IPS-20b (cell line): ENCODE data around the gene GAK.
A peak's percentile ranks its signal among the peaks of the same experiment; 100 is the strongest.
"Not testable (repeated sequence)": the region's sequence is repeated elsewhere in the genome, so short reads cannot be mapped to it uniquely, and the experiment has no call there.

ENCODE experiments used
- H3K27ac ChIP-seq: one replicate; pipeline ENCODE4 v1.5.1; 2013; ENCODE audit warnings: low read length
- H3K27me3 ChIP-seq: 2 replicates; pipeline ENCODE4 v1.6.1; 2013; ENCODE audit warnings: mild to moderate bottlenecking, low read length, inconsistent platforms; ENCODE audit not compliant: insufficient read depth
- H3K36me3 ChIP-seq: 2 replicates; pipeline ENCODE4 v1.6.1; 2013; ENCODE audit warnings: low read depth, mild to moderate bottlenecking, inconsistent platforms, low read length, moderate library complexity; ENCODE audit not compliant: insufficient read depth
- H3K4me1 ChIP-seq: 2 replicates; pipeline ENCODE4 v1.6.1; 2013; ENCODE audit warnings: mild to moderate bottlenecking, control low read depth, inconsistent platforms, low read length, moderate library complexity; ENCODE audit not compliant: insufficient read depth
- H3K4me3 ChIP-seq: 2 replicates; pipeline ENCODE4 v1.5.1; 2013; ENCODE audit warnings: mild to moderate bottlenecking, low read length, inconsistent platforms
- H3K9ac ChIP-seq: 2 replicates; pipeline ENCODE4 v1.6.1; 2013; ENCODE audit warnings: low read depth, mild to moderate bottlenecking, inconsistent platforms, low read length, moderate library complexity
- H3K9me3 ChIP-seq: 2 replicates; pipeline ENCODE4 v1.6.1; 2013; ENCODE audit warnings: mild to moderate bottlenecking, low read depth, low read length, inconsistent platforms; ENCODE audit not compliant: insufficient read depth

The GAK gene

GRCh38 chr4:931960-932712 lies at the start of gene GAK, which contains the start of gene TMEM175:
Gene GAK (minus strand): TSS chr4:932316. CDS start chr4:932187, 129 bp downstream.
Gene TMEM175 (plus strand): TSS chr4:932460. CDS start chr4:947740, 15,280 bp downstream.
- H3K27ac ChIP-seq = peak within 1 kb of the TSS; percentile 77
- no peaks in the 10 kb centered on the region for H3K36me3 ChIP-seq
- no peaks in the 10 kb centered on the region for H3K9me3 ChIP-seq
- H3K9ac ChIP-seq = peak within 1 kb of the TSS; percentile 91; the same call in 1 of the 2 replicates
- H3K4me3 ChIP-seq = peak within 1 kb of the TSS; percentile 95
- no peaks in the 10 kb centered on the region for H3K27me3 ChIP-seq
- peaks cover 5% of the 10 kb centered on the region for H3K4me1 ChIP-seq

- H3K36me3 ChIP-seq = no peaks in the 10 kb centered on the region
- H3K4me3 ChIP-seq = no peak overlapping the region
- H3K9me3 ChIP-seq = no peaks in the 10 kb centered on the region
- no peaks in the 10 kb centered on the region for H3K4me1 ChIP-seq
- H3K27ac ChIP-seq = no peak overlapping the region
- H3K27me3 ChIP-seq = peaks cover 16% of the 10 kb centered on the region
- H3K9ac ChIP-seq = no peak overlapping the region
Observed at GRCh38 chr4:978957-979701, 47.0 kb upstream of the GAK start.

GRCh38 chr4:976016-976415 lies 43.9 kb upstream of the GAK start:
- not testable (repeated sequence) for H3K4me1 ChIP-seq, H3K9me3 ChIP-seq, H3K9ac ChIP-seq, H3K36me3 ChIP-seq, H3K4me3 ChIP-seq, H3K27ac ChIP-seq
- peaks cover 33% of the 10 kb centered on the region for H3K27me3 ChIP-seq

GRCh38 chr4:974668-975067 lies 42.6 kb upstream of the GAK start:
- H3K27me3 ChIP-seq = peaks cover 45% of the 10 kb centered on the region
- H3K4me3 ChIP-seq = no peak overlapping the region
- no peaks in the 10 kb centered on the region for H3K4me1 ChIP-seq
- no peaks in the 10 kb centered on the region for H3K36me3 ChIP-seq
- no peak overlapping the region for H3K27ac ChIP-seq
- H3K9me3 ChIP-seq = no peaks in the 10 kb centered on the region
- H3K9ac ChIP-seq = no peak overlapping the region

- no peak within 1 kb of the TSS for H3K9ac ChIP-seq
- peaks cover 51% of the 10 kb centered on the region for H3K27me3 ChIP-seq
- H3K4me3 ChIP-seq = peak within 1 kb of the TSS; percentile 66; the same call in 1 of the 2 replicates
- no peaks in the 10 kb centered on the region for H3K36me3 ChIP-seq
- H3K4me1 ChIP-seq = no peaks in the 10 kb centered on the region
- no peaks in the 10 kb centered on the region for H3K9me3 ChIP-seq
- no peak within 1 kb of the TSS for H3K27ac ChIP-seq
Observed at GRCh38 chr4:973431-974397, 41.6 kb upstream of the GAK start, which contains the start of gene DGKQ. Gene DGKQ (minus strand): TSS chr4:973569. CDS start chr4:973482, 87 bp downstream.

GRCh38 chr4:972651-973424 lies 40.7 kb upstream of the GAK start:
- H3K27ac ChIP-seq = no peak overlapping the region
- peak overlapping the region; percentile 66; the same call in 1 of the 2 replicates for H3K4me3 ChIP-seq
- no peaks in the 10 kb centered on the region for H3K9me3 ChIP-seq
- H3K4me1 ChIP-seq = no peaks in the 10 kb centered on the region
- H3K36me3 ChIP-seq = no peaks in the 10 kb centered on the region
- no peak overlapping the region for H3K9ac ChIP-seq
- H3K27me3 ChIP-seq = peaks cover 57% of the 10 kb centered on the region

GRCh38 chr4:971666-972500 lies 39.8 kb upstream of the GAK start:
- Histone ChIP-seq H3K36me3 (no peaks in the 10 kb centered on the region), H3K9me3 (no peaks in the 10 kb centered on the region), H3K4me1 (no peaks in the 10 kb centered on the region), H3K4me3 (no peak overlapping the region; the same call in 1 of the 2 replicates), H3K27ac (no peak overlapping the region), H3K27me3 (peaks cover 67% of the 10 kb centered on the region), H3K9ac (no peak overlapping the region)

- H3K4me3 ChIP-seq = no peak overlapping the region
- no peaks in the 10 kb centered on the region for H3K9me3 ChIP-seq
- no peak overlapping the region for H3K9ac ChIP-seq
- no peaks in the 10 kb centered on the region for H3K36me3 ChIP-seq
- peaks cover 67% of the 10 kb centered on the region for H3K27me3 ChIP-seq
- H3K27ac ChIP-seq = no peak overlapping the region
- H3K4me1 ChIP-seq = no peaks in the 10 kb centered on the region
Observed at GRCh38 chr4:970854-971520, 38.9 kb upstream of the GAK start.

GRCh38 chr4:970046-970745 lies 38.1 kb upstream of the GAK start:
- Histone ChIP-seq H3K27ac (no peak overlapping the region), H3K4me3 (no peak overlapping the region), H3K36me3 (no peaks in the 10 kb centered on the region), H3K9me3 (no peaks in the 10 kb centered on the region), H3K4me1 (no peaks in the 10 kb centered on the region), H3K9ac (no peak overlapping the region), H3K27me3 (peaks cover 67% of the 10 kb centered on the region)
